HG03575 (cell line): ENCODE measurements around the gene FOXK1.

Source experiments
- ATAC-seq: cut with Tn5 transposase; IDR thresholded peaks from one replicate; pipeline ENCODE4 v1.9.1; 2021; ENCODE audit not compliant: unreplicated experiment, insufficient number of reproducible peaks, low FRiP score; ENCODE audit errors: extremely low read depth

FOXK1 gene

GRCh38 chr7:4819560-4820404, 137.7 kb downstream of the FOXK1 start:
- no peak for ATAC-seq

DNA sequence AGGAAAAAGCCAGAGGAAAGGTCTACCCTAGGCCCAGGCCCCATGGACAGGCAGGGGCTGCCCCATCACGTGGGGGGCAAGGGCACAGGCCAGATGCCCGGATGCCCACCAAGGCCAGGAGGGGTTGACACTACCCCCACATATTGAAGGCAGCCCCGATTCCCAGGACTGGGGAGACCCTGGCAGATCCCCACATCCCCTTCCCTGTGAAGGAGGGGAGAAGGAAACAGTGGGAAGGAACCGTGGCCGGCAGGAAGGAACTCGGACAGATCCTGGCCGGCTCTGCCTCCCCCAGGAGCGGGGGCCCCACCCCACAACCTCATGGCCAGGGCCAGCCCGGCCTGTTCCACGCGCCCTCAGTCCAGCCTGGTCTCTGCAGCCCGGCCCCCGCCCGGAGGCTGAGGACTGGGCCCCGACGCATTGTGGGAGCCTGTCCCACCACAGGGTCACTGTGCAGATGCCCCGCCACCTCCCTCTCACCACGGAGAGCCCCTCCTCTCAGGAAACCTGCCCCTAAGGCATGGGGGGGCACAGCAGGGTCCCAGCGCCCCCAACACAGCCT, 138.4 kb downstream of the FOXK1 start:
- no peak for ATAC-seq
